CD4-positive, alpha-beta T cell treated with Interleukin-21 for 1 hour (primary cell): ENCODE data around the gene RAC3.

ENCODE experiments used
- DNase-seq: peaks from one replicate; pipeline ENCODE4 v3.0.0-alpha.2; 2020

Gene RAC3

DNA sequence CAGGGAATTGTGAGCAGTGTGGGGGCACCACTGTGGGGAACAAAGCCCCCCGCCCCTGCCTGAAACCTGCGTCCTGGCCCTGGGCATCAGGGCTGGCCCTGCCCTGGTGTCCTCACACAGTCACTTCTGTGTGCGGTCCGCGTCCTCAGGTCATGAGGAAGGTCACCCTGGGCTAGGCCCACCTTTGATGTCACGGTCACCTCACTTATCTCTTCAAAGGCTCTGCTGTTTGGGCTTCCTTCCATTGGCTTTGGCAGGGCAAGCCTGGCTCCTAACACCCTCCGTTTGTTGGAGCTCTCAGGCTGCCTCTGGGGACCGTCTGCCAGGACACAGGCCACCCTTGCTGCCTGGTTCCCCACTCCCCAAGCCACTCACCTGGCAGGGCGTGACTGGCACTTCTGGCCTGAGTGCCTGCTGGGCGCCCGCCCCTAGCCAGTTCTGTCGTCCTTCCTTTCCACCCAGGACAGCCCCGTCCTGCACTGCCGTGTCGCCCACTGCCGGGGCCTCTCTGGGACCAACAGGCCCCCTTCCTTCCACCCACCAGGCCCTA is 17.6 kb upstream of the RAC3 start:
- DNase-seq = no peak

DNA sequence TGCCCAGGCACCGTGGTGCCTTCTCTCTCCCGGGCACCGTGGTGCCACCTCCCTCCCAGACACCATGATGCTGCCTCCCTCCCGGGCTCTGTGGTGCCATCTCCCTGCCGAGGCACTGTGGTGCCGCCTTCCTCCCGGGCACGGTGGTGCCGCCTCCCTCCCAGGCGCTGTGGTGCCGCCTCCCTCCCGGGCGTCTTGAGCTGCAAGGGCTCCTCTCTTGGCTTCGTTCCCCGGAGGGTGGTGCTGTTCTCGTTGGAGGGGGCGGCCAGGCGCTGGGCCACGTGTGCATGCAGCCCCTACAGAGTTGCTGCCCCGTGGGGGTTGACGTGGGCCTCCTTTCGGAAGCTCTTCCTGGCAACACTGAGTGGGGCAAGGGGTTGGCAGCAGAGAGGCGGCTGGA is 17.0 kb upstream of the RAC3 start:
- no peak for DNase-seq

DNA sequence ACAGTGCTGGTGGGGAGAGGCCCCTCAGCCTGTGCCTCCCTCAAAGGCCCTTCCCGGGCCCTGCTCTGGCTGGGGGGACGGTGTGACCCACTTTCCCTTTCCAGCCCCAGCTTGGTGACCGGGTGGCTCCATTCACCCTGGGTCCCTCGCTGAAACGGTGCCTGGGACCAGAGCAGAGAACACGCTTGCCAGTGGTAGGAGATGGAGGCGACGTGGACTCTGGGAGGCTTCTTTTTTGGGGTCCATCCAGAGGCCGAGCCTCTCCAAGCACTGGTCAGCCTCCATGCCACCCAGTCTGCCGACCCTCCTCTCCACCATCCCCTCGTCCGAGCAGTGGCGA is 16.5 kb upstream of the RAC3 start:
- DNase-seq = no peak

GRCh38 chr17:82015311-82015971 is 16.0 kb upstream of the RAC3 start:
- no peak for DNase-seq

DNA sequence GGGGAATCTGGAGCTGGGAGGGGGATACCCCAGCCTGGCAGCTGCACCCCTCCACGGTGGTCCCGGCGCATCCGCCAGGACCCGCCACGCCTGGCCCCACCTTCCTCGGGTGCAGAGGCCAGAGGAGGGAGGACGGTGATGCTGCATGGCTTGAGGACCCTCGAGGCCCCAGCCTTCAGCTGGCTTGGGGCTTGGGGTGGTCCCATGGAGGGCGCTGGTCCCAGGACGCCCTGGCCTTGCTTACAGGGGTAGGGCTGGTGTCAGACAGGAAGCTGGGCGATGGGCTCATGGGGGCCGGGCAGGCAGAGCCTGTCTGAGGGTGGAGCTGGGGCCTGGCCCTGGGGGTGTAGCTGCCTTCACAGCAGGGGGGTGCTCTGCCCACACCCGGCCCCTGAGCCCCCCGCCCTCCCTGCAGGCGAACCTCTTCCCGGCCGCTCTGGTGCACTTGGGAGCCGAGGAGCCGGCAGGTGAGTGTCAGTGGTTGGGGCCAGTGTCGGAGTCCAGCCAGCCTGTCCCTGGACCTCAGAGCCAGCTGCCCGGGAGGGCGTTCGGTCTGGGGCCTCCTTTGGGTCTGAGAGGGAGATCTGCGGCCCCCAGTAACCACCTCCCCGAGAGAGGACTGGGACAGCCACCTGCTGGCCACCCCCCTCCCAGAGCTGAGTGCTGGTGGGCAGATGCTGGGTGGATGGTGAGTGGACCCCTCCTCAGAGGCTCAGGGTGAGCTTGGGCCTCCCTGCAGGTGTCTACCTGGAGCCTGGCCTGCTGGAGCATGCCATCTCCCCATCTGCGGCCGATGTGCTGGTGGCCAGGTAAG is 15.2 kb upstream of the RAC3 start:
- DNase-seq = no peak

DNA sequence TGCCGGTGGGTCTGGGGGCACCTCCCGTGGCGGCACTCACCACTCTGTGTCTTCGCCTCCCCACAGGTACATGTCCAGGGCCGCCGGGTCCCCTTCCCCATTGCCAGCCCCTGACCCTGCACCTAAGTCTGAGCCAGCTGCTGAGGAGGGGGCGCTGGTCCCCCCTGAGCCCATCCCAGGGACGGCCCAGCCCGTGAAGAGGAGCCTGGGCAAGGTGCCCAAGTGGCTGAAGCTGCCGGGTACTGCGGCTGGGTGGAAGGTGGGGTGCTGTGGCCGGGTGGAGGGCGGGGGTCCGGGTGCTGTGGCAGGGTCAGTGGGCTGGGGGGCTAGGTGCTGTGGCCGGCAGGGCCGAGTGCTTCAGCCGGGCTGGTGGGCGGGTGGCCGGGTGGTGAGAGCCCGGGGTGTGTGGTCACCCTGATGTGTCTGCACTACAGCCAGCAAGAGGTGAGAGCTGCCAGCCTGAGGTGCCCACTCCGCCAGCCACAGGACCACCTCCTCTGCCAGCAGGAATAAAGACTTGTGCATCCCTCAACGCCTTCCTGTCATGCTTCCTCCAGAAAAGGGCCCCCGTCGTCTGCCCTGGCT is 14.5 kb upstream of the RAC3 start:
- DNase-seq = no peak

- no peak for DNase-seq
Measured at GRCh38 chr17:82017612-82018151, 13.8 kb upstream of the RAC3 start.

DNA sequence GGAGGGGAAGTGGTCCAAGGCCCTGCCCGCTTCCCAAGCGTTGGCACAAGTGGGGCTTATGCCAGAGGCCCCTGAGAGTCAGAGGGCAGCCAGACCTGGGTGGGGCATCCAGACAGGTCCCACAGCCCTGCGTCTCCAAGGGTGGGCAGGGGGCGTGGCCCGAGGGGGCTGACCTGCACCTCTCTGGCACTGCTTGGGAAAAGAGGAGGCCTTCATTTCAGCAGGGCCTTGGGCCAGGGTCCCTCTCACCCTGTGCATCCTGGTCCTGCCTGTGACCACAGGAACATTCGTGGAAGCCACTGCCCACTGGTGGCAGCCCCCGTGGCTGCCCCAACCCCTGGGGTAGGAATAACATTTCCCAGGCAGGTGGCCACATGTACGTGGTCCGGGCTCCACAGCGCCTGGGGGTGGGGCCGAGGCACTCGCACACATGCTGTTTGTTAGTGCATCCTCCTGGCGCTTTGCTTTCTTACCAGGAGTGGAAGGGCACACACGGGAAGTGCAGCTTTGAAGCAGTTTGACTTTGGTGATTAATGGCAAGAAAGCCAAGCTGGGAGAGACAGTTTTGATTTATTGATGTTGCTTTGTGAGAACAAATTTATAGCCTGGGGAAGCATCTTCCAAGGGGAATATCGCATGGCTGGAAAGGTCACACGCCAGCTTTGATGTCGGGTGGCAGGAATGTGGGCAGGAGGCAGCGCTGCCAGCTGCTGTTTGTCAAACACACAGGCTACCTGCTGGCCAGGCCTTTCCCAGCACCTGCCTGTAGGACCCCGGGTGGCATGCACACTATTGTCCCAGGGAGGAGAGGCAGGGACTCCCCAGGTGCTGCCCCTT is 13.1 kb upstream of the RAC3 start:
- no peak for DNase-seq

GRCh38 chr17:82018989-82019689 is 12.3 kb upstream of the RAC3 start:
- DNase-seq = no peak

GRCh38 chr17:82019690-82020571 is 11.5 kb upstream of the RAC3 start:
- DNase-seq = peak; percentile 58

- DNase-seq = no peak
Measured at GRCh38 chr17:82020572-82021106, 10.8 kb upstream of the RAC3 start.

- DNase-seq = peak; percentile 64
Measured at GRCh38 chr17:82021107-82021899, 10.2 kb upstream of the RAC3 start.

GRCh38 chr17:82021900-82022309 is 9.6 kb upstream of the RAC3 start:
- no peak for DNase-seq

GRCh38 chr17:82022310-82022980 is 9.0 kb upstream of the RAC3 start, which contains the start of gene CENPX:
CENPX (minus strand) TSS chr17:82022878; CDS start chr17:82022861, 17 bp downstream.
- DNase-seq = no peak

- peak; percentile 100 for DNase-seq
Measured at GRCh38 chr17:82022981-82023446, 8.5 kb upstream of the RAC3 start, which contains the start of gene LRRC45. LRRC45 (plus strand) TSS chr17:82023305; CDS start chr17:82023644, 339 bp downstream.

DNA sequence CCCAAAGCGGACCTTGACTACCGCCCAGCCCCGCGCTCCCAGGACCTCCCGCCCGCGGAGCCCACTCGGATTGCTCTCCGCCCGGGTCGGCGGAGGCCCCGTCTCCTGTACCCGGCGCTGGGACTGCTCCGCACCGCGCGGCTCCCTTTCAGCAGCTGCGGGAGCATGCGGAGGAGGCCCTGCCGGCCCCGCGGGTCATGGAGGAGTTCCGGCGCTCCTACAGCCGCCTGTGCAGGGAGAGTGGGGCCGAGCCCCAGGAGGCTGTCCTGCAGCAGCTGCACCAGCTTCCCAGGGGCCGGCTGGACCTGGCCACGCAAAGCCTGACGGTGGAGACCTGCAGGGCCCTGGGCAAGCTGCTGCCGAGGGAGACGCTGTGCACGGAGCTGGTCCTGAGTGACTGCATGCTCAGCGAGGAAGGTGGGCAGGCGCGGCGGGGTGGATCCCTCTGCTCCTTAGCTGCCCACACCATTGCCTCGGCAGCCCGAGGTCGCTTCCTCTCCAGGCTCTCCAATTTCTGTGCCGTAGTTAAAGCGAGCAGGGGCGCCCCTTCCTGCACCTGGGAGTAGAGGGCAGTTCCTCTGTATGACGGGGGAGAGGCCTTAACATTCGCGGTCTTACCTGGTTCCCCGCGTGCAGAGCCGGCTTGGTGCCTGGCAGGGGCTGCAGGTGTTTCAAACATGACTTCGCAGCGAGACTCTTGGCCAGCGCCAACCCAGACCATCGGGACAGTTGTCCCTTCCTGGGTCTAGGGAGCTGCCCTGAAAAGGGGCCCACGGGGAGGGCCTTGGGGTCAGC is 7.8 kb upstream of the RAC3 start:
- DNase-seq = no peak

- no peak for DNase-seq
Measured at GRCh38 chr17:82024859-82025258, 6.6 kb upstream of the RAC3 start.
